HCT116 (cell line): Measurements from ENCODE around the gene CCDC86. TPM values are rescaled to one million over a fixed set of nuclear protein-coding genes. Genes with fewer than 3 reads are reported as not detected.

Experiments used
- ATAC-seq: fragments of 200-7000 bp; cut with Tn5 transposase; 2 replicates; pipeline ENCODE4 v1.9.1; 2020; ENCODE audit warnings: mild to moderate bottlenecking, moderate library complexity
- BruUV-seq: library from RNA; stranded (reverse); fragments of 400-500 nt; replicated peaks from 2 replicates; lab custom pipeline; 2021; lab: Mats Ljungman, UMichigan
- CTCF ChIA-PET: fragments of 300-600 bp; sonication (Branson Sonifier 250); formaldehyde crosslinking; loops from one replicate; lab custom pipeline; 2021; ENCODE audit warnings: antibody characterized with exemption; lab: Charles Lee
- POLR2A ChIA-PET: fragments of 300-600, 350-600 bp; sonication (Branson Sonifier 250); formaldehyde crosslinking; loops from one replicate; lab custom pipeline; 2021; ENCODE audit warnings: antibody characterized with exemption; lab: Charles Lee
- RAD21 ChIA-PET, 2 experiments: fragments of 300-600 bp; sonication (Branson Sonifier 250); formaldehyde crosslinking; loops; one replicate each; lab custom pipeline; 2023; ENCODE audit warnings: low total read pairs in 2 of 2; ENCODE audit not compliant: uncharacterized antibody in 2 of 2, unreplicated experiment in 2 of 2, low non-redundant PET in 1 of 2; lab: Charles Lee
- DNase-seq: peaks from one replicate; pipeline ENCODE4 v3.0.0-alpha.2; 2010; ENCODE audit warnings: low read depth, low spot score
- H2AFZ ChIP-seq: fragments of 200-600 bp; shearing (Covaris generic), sonication (generic); 2 replicates; pipeline ENCODE4 v1.6.1; 2017; ENCODE audit warnings: low read depth, mixed run types, mixed read lengths, antibody characterized with exemption, low read length; ENCODE audit not compliant: poor library complexity, severe bottlenecking
- H3K27ac ChIP-seq: 2 replicates; pipeline ENCODE4 v1.5.1; 2012; ENCODE audit warnings: low read depth, low read length
- H3K27me3 ChIP-seq: fragments of 200-600 bp; sonication (generic); 2 replicates; pipeline ENCODE4 v1.6.1; 2016; ENCODE audit warnings: mixed run types, low read length, mixed read lengths; ENCODE audit not compliant: insufficient read depth
- H3K36me3 ChIP-seq, 2 experiments: fragments of 200-500 bp in 1 of 2; fragments of 200-600 bp in 1 of 2; sonication (Bioruptor generic) in 1 of 2; sonication (generic) in 1 of 2; 2 replicates each; pipeline versions ENCODE4 v1.5.1 to v1.6.1; 2014 to 2016; ENCODE audit warnings: low read length in 2 of 2, inconsistent platforms in 1 of 2, mixed read lengths in 1 of 2, mixed run types in 1 of 2; ENCODE audit not compliant: insufficient read depth in 2 of 2, control insufficient read depth in 1 of 2
- H3K4me1 ChIP-seq, 2 experiments: fragments of 200-600 bp in 1 of 2; sonication (generic) in 1 of 2; 2 replicates each; pipeline versions ENCODE4 v1.5.1 to v1.6.1; 2012 to 2017; ENCODE audit warnings: low read length in 2 of 2, inconsistent platforms in 1 of 2, mild to moderate bottlenecking in 1 of 2, mixed read lengths in 1 of 2, mixed run types in 1 of 2, moderate library complexity in 1 of 2; ENCODE audit not compliant: insufficient read depth in 2 of 2, control insufficient read depth in 1 of 2
- H3K4me2 ChIP-seq: fragments of 200-600 bp; sonication (generic); 2 replicates; pipeline ENCODE4 v1.6.1; 2017; ENCODE audit warnings: mixed run types, low read length, mixed read lengths
- H3K4me3 ChIP-seq, 2 experiments: fragments of 200-600 bp in 1 of 2; sonication (generic) in 1 of 2; replicated peaks in 1 of 2; 2 replicates each; pipeline ENCODE4 v1.5.1; 2011 to 2016; ENCODE audit warnings: low read length in 2 of 2, control low read depth in 1 of 2, low read depth in 1 of 2, mild to moderate bottlenecking in 1 of 2, mixed read lengths in 1 of 2, mixed run types in 1 of 2
- H3K79me2 ChIP-seq: fragments of 200-600 bp; sonication (generic); 2 replicates; pipeline ENCODE4 v1.6.1; 2017; ENCODE audit warnings: mild to moderate bottlenecking, mixed run types, low read length, moderate library complexity, mixed read lengths; ENCODE audit not compliant: insufficient read depth
- H3K9ac ChIP-seq: fragments of 200-600 bp; sonication (generic); 2 replicates; pipeline ENCODE4 v1.6.1; 2016; ENCODE audit warnings: low read length, mixed read lengths
- H3K9me2 ChIP-seq: fragments of 200-600 bp; sonication (generic), shearing (Covaris generic); 2 replicates; pipeline ENCODE4 v1.6.1; 2017; ENCODE audit warnings: mixed run types, mild to moderate bottlenecking, moderate library complexity; ENCODE audit not compliant: insufficient read depth
- H3K9me3 ChIP-seq, 2 experiments: fragments of 200-500 bp in 1 of 2; fragments of 200-600 bp in 1 of 2; sonication (Bioruptor generic) in 1 of 2; sonication (generic) in 1 of 2; 2 replicates each; pipeline ENCODE4 v1.6.1; 2014 to 2017; ENCODE audit warnings: low read length in 2 of 2, mixed read lengths in 2 of 2, inconsistent platforms in 1 of 2, low read depth in 1 of 2, mild to moderate bottlenecking in 1 of 2, mixed run types in 1 of 2, moderate library complexity in 1 of 2; ENCODE audit not compliant: control insufficient read depth in 1 of 2, insufficient read depth in 1 of 2
- H4K20me1 ChIP-seq: fragments of 200-600 bp; sonication (generic), shearing (Covaris generic); 2 replicates; pipeline ENCODE4 v1.6.1; 2017; ENCODE audit warnings: mixed run types, mild to moderate bottlenecking, moderate library complexity; ENCODE audit not compliant: insufficient read depth
- CBX3 ChIP-seq: IDR thresholded peaks from 2 replicates; pipeline ENCODE4 v1.6.1; 2012; ENCODE audit warnings: low read depth
- CTCF ChIP-seq, 3 experiments: fragments of 200-600 bp in 1 of 3; sonication (generic) in 1 of 3; IDR thresholded peaks in 2 of 3; conservative IDR thresholded peaks in 1 of 3; 2 replicates each; pipeline ENCODE4 v1.5.1; 2012 to 2017; ENCODE audit warnings: low read depth in 2 of 3, low read length in 2 of 3, antibody characterized with exemption in 1 of 3, borderline replicate concordance in 1 of 3, control low read depth in 1 of 3, mild to moderate bottlenecking in 1 of 3, mixed read lengths in 1 of 3, mixed run types in 1 of 3, moderate library complexity in 1 of 3; ENCODE audit not compliant: insufficient read depth in 1 of 3
- RAD21 ChIP-seq: IDR thresholded peaks from 2 replicates; pipeline ENCODE4 v1.6.1; 2012; ENCODE audit warnings: low read depth, mild to moderate bottlenecking
- SRF ChIP-seq: IDR thresholded peaks from 2 replicates; pipeline ENCODE4 v1.6.1; 2012; ENCODE audit warnings: low read depth
- intact Hi-C: fragments of 100-400 bp; cut with micrococcal nuclease; formaldehyde crosslinking; loops from 2 replicates; pipeline ENCODE4 v1.10.0; 2022
- total RNA-seq: library from RNA; stranded (reverse); gene quantifications from one replicate; pipeline ENCODE4 v1.2.1, GENCODE V29; 2021; ENCODE audit not compliant: unreplicated experiment

CCDC86 gene
- total RNA-seq, 1 experiment from 2014 or later = 69.6 TPM

GRCh38 chr11:60899046-60899936 is 57.4 kb downstream of the CCDC86 start:
- POLR2A ChIA-PET = interaction anchor here (0.9 kb wide), 1 partner anchor 68 kb away, joined by 3 read pairs; no protein-coding TSS in a partner anchor
- intact Hi-C loops = loop anchor here (1.0 kb wide), 1 partner anchor 68 kb away; no protein-coding TSS in a partner anchor
- H3K4me1 ChIP-seq = peaks cover 0 to 3% of the 10 kb centered on the region in 2 experiments; a peak in 1 of 4 replicates
- peaks cover 7% of the 10 kb centered on the region for H4K20me1 ChIP-seq
- H3K9me2 ChIP-seq = no peaks in the 10 kb centered on the region
- CTCF ChIA-PET = interaction anchor here (0.6 to 2.1 kb wide), 25 partner anchors 8 to 289 kb away, joined by 3 to 38 read pairs (median 4); partner anchors contain the start of genes TMEM109 and TMEM132A
- H2AFZ ChIP-seq = no peak overlapping the region
- peaks cover 65 to 78% of the 10 kb centered on the region in 2 experiments for H3K36me3 ChIP-seq
- H3K79me2 ChIP-seq = peaks cover 36% of the 10 kb centered on the region
- H3K27ac ChIP-seq = no peak overlapping the region; the same call in 1 of the 2 replicates
- H3K4me2 ChIP-seq = no peak overlapping the region
- ATAC-seq = peak; percentile 95
- H3K4me3 ChIP-seq = no peak overlapping the region
- TF ChIP-seq SRF (0 out of 2 replicates have a peak, but pooled peaks have one; percentile 15), CBX3 (no peak), CTCF (IDR thresholded peaks at IDR 0.05 in 2 of 3, conservative IDR thresholded peaks at IDR 0.05 in 1 of 3; ENCODE audit: borderline replicate concordance in 1 of 3, insufficient read depth in 1 of 3, low read depth in 2 of 3, low read length in 2 of 3) (peak; percentile 67 to 93 (median 93); a peak in 5 of 6 replicates), RAD21 (peak; percentile 52; the same call in 1 of the 2 replicates)
- DNase-seq = peak; percentile 51
- H3K9me3 ChIP-seq = no peaks in the 10 kb centered on the region
- RAD21 ChIA-PET = interaction anchor here in 1 of 2 experiments (1.8 kb wide), 1 partner anchor 68 kb away, joined by 7 read pairs; no protein-coding TSS in a partner anchor
- no peaks in the 10 kb centered on the region for H3K27me3 ChIP-seq
- no TSS peak for BruUV-seq
- H3K9ac ChIP-seq = no peak overlapping the region
